ENCODE results near the gene GRIK4.

Gene GRIK4

DNA sequence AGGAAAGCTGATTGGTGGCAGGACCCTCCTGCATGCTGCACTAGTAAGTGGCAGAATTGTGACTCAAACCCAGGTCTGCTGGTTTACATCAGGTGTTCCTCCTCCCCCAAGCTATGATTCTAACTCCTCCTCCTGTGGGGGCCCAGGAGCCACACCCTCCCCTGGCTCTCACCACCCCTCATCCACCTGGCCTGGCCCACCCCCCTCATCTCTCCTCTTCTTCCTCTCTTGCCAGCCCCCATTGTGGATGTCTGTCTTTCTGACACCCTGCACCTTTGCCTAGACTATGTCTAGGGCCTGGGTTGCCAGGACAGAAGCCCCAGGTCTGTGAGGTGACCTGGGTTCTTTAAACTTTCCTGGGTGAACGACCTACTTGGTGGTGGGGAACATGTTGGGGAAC is 59.9 kb downstream of the GRIK4 start:
- TF ChIP-seq FOXP2 (optimal IDR thresholded peaks at IDR 0.05; ENCODE audit: borderline replicate concordance, extremely low read depth, extremely low read length, insufficient read depth): no peak
- no peak for TF ChIP-seq TAF1 (IDR thresholded peaks at IDR 0.05; ENCODE audit: borderline replicate concordance, insufficient read depth, low read length)
- TF ChIP-seq, protein P1, sequence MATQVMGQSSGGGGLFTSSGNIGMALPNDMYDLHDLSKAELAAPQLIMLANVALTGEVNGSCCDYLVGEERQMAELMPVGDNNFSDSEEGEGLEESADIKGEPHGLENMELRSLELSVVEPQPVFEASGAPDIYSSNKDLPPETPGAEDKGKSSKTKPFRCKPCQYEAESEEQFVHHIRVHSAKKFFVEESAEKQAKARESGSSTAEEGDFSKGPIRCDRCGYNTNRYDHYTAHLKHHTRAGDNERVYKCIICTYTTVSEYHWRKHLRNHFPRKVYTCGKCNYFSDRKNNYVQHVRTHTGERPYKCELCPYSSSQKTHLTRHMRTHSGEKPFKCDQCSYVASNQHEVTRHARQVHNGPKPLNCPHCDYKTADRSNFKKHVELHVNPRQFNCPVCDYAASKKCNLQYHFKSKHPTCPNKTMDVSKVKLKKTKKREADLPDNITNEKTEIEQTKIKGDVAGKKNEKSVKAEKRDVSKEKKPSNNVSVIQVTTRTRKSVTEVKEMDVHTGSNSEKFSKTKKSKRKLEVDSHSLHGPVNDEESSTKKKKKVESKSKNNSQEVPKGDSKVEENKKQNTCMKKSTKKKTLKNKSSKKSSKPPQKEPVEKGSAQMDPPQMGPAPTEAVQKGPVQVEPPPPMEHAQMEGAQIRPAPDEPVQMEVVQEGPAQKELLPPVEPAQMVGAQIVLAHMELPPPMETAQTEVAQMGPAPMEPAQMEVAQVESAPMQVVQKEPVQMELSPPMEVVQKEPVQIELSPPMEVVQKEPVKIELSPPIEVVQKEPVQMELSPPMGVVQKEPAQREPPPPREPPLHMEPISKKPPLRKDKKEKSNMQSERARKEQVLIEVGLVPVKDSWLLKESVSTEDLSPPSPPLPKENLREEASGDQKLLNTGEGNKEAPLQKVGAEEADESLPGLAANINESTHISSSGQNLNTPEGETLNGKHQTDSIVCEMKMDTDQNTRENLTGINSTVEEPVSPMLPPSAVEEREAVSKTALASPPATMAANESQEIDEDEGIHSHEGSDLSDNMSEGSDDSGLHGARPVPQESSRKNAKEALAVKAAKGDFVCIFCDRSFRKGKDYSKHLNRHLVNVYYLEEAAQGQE (IDR thresholded peaks at IDR 0.05; ENCODE audit: insufficient read depth in 1 of 2, low read depth in 2 of 2, low read length in 2 of 2): no peak
- no peak for TF ChIP-seq SIN3A (IDR thresholded peaks at IDR 0.05; ENCODE audit: borderline replicate concordance, insufficient read depth, low read length)
- TF ChIP-seq POLR2AphosphoS5 (IDR thresholded peaks at IDR 0.05; ENCODE audit: low read depth, low read length): no peak

DNA sequence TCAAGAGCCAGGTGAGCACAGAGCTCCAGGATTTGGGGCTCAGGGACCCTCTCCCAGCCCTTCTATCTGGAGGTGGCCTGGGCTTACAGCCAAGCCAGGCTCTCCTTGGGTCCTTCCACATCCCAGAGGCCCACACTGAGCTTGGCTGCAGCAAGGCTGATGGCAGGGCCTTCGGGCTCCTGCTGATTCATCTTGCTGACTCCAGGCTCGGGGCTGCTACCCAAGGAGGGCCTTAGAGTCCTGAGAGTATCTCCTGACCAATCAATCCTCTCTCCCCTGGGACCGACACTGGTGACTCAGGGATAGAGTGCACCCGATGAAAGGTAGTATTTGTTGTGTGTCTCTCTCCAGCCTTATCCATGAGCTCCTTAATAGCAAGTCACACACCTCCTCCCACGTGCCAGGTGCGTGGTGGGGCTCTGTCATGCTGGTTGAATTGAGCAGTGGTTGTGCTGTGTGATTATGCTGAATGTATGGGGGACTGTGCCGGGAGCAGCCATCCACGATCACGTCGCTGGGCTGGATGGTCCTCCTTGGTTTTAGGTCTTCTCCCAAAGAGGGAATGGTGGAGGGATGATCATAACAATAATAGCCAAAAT is 62.3 kb downstream of the GRIK4 start:
- TF ChIP-seq SIN3A (IDR thresholded peaks at IDR 0.05; ENCODE audit: borderline replicate concordance, insufficient read depth, low read length) (no peak), TAF1 (IDR thresholded peaks at IDR 0.05; ENCODE audit: borderline replicate concordance, insufficient read depth, low read length) (no peak), FOXP2 (optimal IDR thresholded peaks at IDR 0.05; ENCODE audit: borderline replicate concordance, extremely low read depth, extremely low read length, insufficient read depth) (no peak), POLR2AphosphoS5 (IDR thresholded peaks at IDR 0.05; ENCODE audit: low read depth, low read length) (no peak)
- TF ChIP-seq, protein P1 (IDR thresholded peaks at IDR 0.05; ENCODE audit: insufficient read depth in 1 of 2, low read depth in 2 of 2, low read length in 2 of 2): no peak

DNA sequence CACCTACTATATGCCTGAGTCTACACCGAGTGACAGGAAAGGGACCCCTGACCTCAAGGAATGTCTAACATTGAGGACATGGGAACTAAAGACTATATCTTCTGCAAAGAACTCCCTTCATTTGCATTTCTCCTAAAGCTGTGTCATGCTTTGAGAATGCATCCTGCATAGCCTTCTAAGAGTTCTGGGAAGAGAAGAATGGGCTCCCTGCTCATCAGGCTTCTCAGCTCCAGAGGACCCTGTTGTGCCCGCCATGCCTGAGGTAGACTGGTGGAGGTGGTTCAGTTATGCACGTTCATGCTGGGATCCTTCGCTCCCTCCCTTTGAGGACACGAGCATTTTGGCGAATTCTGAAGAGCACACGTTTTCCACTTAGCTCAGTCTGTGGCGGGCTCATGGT is 63.3 kb downstream of the GRIK4 start:
- TF ChIP-seq TAF1 (IDR thresholded peaks at IDR 0.05; ENCODE audit: borderline replicate concordance, insufficient read depth, low read length) (no peak), FOXP2 (optimal IDR thresholded peaks at IDR 0.05; ENCODE audit: borderline replicate concordance, extremely low read depth, extremely low read length, insufficient read depth) (no peak), SIN3A (IDR thresholded peaks at IDR 0.05; ENCODE audit: borderline replicate concordance, insufficient read depth, low read length) (no peak), POLR2AphosphoS5 (IDR thresholded peaks at IDR 0.05; ENCODE audit: low read depth, low read length) (no peak)
- TF ChIP-seq, protein P1 (IDR thresholded peaks at IDR 0.05; ENCODE audit: insufficient read depth in 1 of 2, low read depth in 2 of 2, low read length in 2 of 2): no peak

DNA sequence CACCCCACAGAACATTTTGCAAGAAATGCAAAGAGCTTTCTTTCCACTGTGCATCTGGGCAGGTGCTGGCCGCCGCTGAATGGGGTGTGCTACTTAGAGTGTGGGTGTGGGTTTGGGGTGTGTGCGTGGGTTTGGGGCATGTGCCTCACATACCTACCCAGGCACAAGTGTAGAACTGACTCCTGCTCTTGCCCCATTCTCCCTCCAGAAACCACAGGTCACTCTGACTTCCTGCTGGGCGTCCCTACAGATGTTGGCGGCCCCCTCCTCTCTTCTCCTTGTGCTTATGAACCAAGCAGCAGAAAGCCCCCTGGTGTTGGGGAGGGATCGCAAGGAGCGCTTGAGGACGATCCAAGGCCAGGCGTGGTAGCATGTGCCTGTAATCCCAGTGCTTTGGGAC is 63.9 kb downstream of the GRIK4 start:
- TF ChIP-seq, protein P1 (IDR thresholded peaks at IDR 0.05; ENCODE audit: insufficient read depth in 1 of 2, low read depth in 2 of 2, low read length in 2 of 2): no peak
- TF ChIP-seq SIN3A (IDR thresholded peaks at IDR 0.05; ENCODE audit: borderline replicate concordance, insufficient read depth, low read length) (no peak), TAF1 (IDR thresholded peaks at IDR 0.05; ENCODE audit: borderline replicate concordance, insufficient read depth, low read length) (no peak), FOXP2 (optimal IDR thresholded peaks at IDR 0.05; ENCODE audit: borderline replicate concordance, extremely low read depth, extremely low read length, insufficient read depth) (no peak), POLR2AphosphoS5 (IDR thresholded peaks at IDR 0.05; ENCODE audit: low read depth, low read length) (no peak)

Measured in PFSK-1 (cell line).